ENCODE results near the gene PSMD6.

The PSMD6 gene

GRCh38 chr3:63967675-63968611 is 55.4 kb downstream of the PSMD6 start:
- peak; percentile 70 to 71 for DNase-seq (ENCODE audit: low read depth in 1 of 2, low spot score in 1 of 2)
- Histone ChIP-seq H3K27me3 (ENCODE audit: insufficient read depth, poor library complexity, severe bottlenecking) (no peaks in the 10 kb centered on the region), H3K27ac (replicated peaks) (peak overlapping the region; percentile 85), H3K4me3 (replicated peaks; ENCODE audit: insufficient read depth, low read length) (peak overlapping the region; percentile 37)
- TF ChIP-seq REST (IDR thresholded peaks at IDR 0.05; ENCODE audit: insufficient replicate concordance, low read depth), result no peak
- no peak for TF ChIP-seq SPI1 (IDR thresholded peaks at IDR 0.05; ENCODE audit: borderline replicate concordance, low read depth)
- no peak for TF ChIP-seq GABPA (IDR thresholded peaks at IDR 0.05; ENCODE audit: low read depth)
- no peak for TF ChIP-seq CTCF (IDR thresholded peaks at IDR 0.05; ENCODE audit: insufficient read depth, low read length)
- TF ChIP-seq POLR2AphosphoS5 (IDR thresholded peaks at IDR 0.05; ENCODE audit: low read depth), result no peak

GRCh38 chr3:63966871-63967270 is 56.4 kb downstream of the PSMD6 start:
- peak overlapping the region; percentile 85 for H3K27ac ChIP-seq (replicated peaks)
- no peak for DNase-seq (ENCODE audit: low read depth in 1 of 2, low spot score in 1 of 2)
- no peaks in the 10 kb centered on the region for H3K27me3 ChIP-seq (ENCODE audit: insufficient read depth, poor library complexity, severe bottlenecking)
- H3K4me3 ChIP-seq (replicated peaks; ENCODE audit: insufficient read depth, low read length), result no peak overlapping the region
- TF ChIP-seq REST (IDR thresholded peaks at IDR 0.05; ENCODE audit: insufficient replicate concordance, low read depth), result no peak
- TF ChIP-seq POLR2AphosphoS5 (IDR thresholded peaks at IDR 0.05; ENCODE audit: low read depth), result no peak
- no peak for TF ChIP-seq GABPA (IDR thresholded peaks at IDR 0.05; ENCODE audit: low read depth)
- TF ChIP-seq SPI1 (IDR thresholded peaks at IDR 0.05; ENCODE audit: borderline replicate concordance, low read depth), result no peak
- no peak for TF ChIP-seq CTCF (IDR thresholded peaks at IDR 0.05; ENCODE audit: insufficient read depth, low read length)

GRCh38 chr3:63966007-63966406 is 57.3 kb downstream of the PSMD6 start:
- TF ChIP-seq POLR2AphosphoS5 (IDR thresholded peaks at IDR 0.05; ENCODE audit: low read depth) (no peak), CTCF (IDR thresholded peaks at IDR 0.05; ENCODE audit: insufficient read depth, low read length) (no peak), SPI1 (IDR thresholded peaks at IDR 0.05; ENCODE audit: borderline replicate concordance, low read depth) (no peak), REST (IDR thresholded peaks at IDR 0.05; ENCODE audit: insufficient replicate concordance, low read depth) (no peak), GABPA (IDR thresholded peaks at IDR 0.05; ENCODE audit: low read depth) (no peak)
- no peak for DNase-seq (ENCODE audit: low read depth in 1 of 2, low spot score in 1 of 2)
- H3K27ac ChIP-seq (replicated peaks), result peak overlapping the region; percentile 85
- no peaks in the 10 kb centered on the region for H3K27me3 ChIP-seq (ENCODE audit: insufficient read depth, poor library complexity, severe bottlenecking)
- no peak overlapping the region for H3K4me3 ChIP-seq (replicated peaks; ENCODE audit: insufficient read depth, low read length)
